Breast epithelium (tissue), 4 donors: ENCODE data around the gene BRD1. TPM values are rescaled to one million over a fixed set of nuclear protein-coding genes. Genes with fewer than 3 reads are reported as not detected.

Experiments used
- DNase-seq, 2 donors: peaks; one replicate each; pipeline ENCODE4 v3.0.0-alpha.2; 2019; ENCODE audit warnings: low spot score in 2 of 2
- H3K27ac ChIP-seq, 2 donors: fragments of 200-600 bp; sonication (generic) in 1 of 2; one replicate each; pipeline ENCODE4 v1.5.1; 2016 to 2019; ENCODE audit warnings: mild to moderate bottlenecking in 1 of 2
- H3K27me3 ChIP-seq, 2 donors: fragments of 200-600 bp; sonication (generic) in 1 of 2; one replicate each; pipeline versions ENCODE4 v1.5.1 to v1.6.0; 2017 to 2019; ENCODE audit warnings: control low read depth in 1 of 2, mild to moderate bottlenecking in 1 of 2
- H3K36me3 ChIP-seq: fragments of 200-600 bp; one replicate; pipeline ENCODE4 v1.5.1; 2019
- H3K4me1 ChIP-seq, 2 donors: fragments of 200-600 bp; sonication (generic); one replicate each; pipeline ENCODE4 v1.5.1; 2016 to 2019; ENCODE audit warnings: control low read depth in 1 of 2
- H3K4me3 ChIP-seq, 3 donors: fragments of 200-600 bp; sonication (generic); 1 replicate in 2 of 3; 2 replicates in 1 of 3; pipeline ENCODE4 v1.5.1; 2016 to 2019; ENCODE audit warnings: mild to moderate bottlenecking in 3 of 3, moderate library complexity in 2 of 3
- H3K9me3 ChIP-seq, 2 donors: fragments of 200-600 bp; sonication (generic) in 1 of 2; one replicate each; pipeline ENCODE4 v1.5.1; 2016 to 2019; ENCODE audit warnings: control low read depth in 1 of 2
- POLR2A ChIP-seq: fragments of 450-650 bp; IDR thresholded peaks from one replicate; pipeline ENCODE4 v1.6.1; 2016; ENCODE audit warnings: antibody characterized with exemption, mild to moderate bottlenecking, moderate library complexity
- POLR2AphosphoS5 ChIP-seq, 3 donors: sonication (generic); formaldehyde crosslinking; IDR thresholded peaks; one replicate each; pipeline ENCODE4 v1.6.1; 2017; ENCODE audit warnings: antibody characterized with exemption in 3 of 3
- intact Hi-C: fragments of 100-400 bp; cut with DNase I; formaldehyde crosslinking; loops from one replicate; pipeline ENCODE4 v1.15.1; 2023; ENCODE audit warnings: low total_unique reads
- total RNA-seq, 3 donors: library from RNA; depleted of rRNA; stranded (reverse); fragments of >200 nt; gene quantifications; one replicate each; pipeline ENCODE4 v1.1.0, GENCODE V29; 2016
- TF ChIP-seq, protein P1 (sequence below), 3 donors: fragments of 450-650 bp; IDR thresholded peaks; one replicate each; pipeline ENCODE4 v1.5.1; 2016 to 2017; ENCODE audit warnings: antibody characterized with exemption in 3 of 3, mild to moderate bottlenecking in 3 of 3, moderate library complexity in 3 of 3

The BRD1 gene
- total RNA-seq, 3 donors from 2014 or later, result 33.4 to 35.1 (median 34.1) TPM

DNA sequence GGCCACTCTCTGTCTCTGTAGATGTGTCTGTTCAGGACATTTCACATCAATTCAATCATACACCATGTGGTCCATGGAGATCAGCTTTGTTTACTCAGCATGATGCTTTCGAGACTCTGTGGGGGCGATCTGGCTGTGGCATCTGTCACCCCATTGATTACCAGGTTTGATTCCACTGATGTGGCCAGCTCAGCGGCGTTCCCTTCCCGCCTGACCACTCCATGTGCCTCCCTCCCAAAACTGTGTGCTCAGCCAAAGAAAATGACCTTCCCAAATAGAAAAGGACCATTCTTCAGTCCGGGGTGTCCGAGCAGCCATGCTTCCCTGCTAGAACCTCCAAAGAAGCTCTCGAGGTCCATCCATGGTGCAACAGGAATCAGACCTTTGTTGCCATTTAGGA lies 89.1 kb downstream of the BRD1 start:
- Histone ChIP-seq H3K27ac (no peak overlapping the region), H3K36me3 (no peaks in the 10 kb centered on the region), H3K4me3 (no peak overlapping the region), H3K27me3 (peaks cover 0 to 46% of the 10 kb centered on the region in 2 donors), H3K4me1 (no peaks in the 10 kb centered on the region), H3K9me3 (peaks cover 0 to 13% of the 10 kb centered on the region in 2 donors)
- TF ChIP-seq, protein P1, sequence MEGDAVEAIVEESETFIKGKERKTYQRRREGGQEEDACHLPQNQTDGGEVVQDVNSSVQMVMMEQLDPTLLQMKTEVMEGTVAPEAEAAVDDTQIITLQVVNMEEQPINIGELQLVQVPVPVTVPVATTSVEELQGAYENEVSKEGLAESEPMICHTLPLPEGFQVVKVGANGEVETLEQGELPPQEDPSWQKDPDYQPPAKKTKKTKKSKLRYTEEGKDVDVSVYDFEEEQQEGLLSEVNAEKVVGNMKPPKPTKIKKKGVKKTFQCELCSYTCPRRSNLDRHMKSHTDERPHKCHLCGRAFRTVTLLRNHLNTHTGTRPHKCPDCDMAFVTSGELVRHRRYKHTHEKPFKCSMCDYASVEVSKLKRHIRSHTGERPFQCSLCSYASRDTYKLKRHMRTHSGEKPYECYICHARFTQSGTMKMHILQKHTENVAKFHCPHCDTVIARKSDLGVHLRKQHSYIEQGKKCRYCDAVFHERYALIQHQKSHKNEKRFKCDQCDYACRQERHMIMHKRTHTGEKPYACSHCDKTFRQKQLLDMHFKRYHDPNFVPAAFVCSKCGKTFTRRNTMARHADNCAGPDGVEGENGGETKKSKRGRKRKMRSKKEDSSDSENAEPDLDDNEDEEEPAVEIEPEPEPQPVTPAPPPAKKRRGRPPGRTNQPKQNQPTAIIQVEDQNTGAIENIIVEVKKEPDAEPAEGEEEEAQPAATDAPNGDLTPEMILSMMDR (IDR thresholded peaks at IDR 0.05), result no peak
- TF ChIP-seq POLR2AphosphoS5 (IDR thresholded peaks at IDR 0.05), result no peak
- no peak for TF ChIP-seq POLR2A
- DNase-seq, result no peak
- intact Hi-C loops, result no loop called here

DNA sequence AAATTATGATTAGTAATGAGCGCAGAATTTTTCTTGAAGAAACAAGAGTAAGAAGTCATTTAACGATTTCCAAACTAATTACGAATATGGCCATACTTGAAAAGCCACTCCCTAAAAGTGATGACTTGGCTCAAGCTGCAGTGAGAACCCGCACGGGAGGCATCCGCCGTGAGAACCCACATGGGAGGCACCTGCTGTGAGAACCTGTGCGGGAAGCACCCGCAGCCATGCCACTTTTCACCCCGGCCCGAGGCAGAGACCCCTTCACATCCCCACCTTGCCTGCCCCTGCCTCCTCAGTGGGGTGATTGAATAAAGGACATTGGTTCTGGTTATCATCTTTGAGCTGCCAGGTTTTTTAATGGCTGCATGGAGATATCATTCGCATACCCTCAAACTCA lies 89.7 kb downstream of the BRD1 start:
- peak in 1 of 2 donors; percentile 33 for DNase-seq
- intact Hi-C loops, result no loop called here
- peaks cover 0 to 47% of the 10 kb centered on the region in 2 donors for H3K27me3 ChIP-seq
- H3K4me3 ChIP-seq, result no peak overlapping the region
- H3K27ac ChIP-seq, result no peak overlapping the region
- peaks cover 0 to 9% of the 10 kb centered on the region in 2 donors for H3K9me3 ChIP-seq
- H3K4me1 ChIP-seq, result no peaks in the 10 kb centered on the region
- no peaks in the 10 kb centered on the region for H3K36me3 ChIP-seq
- TF ChIP-seq, protein P1 (IDR thresholded peaks at IDR 0.05), result no peak
- TF ChIP-seq POLR2AphosphoS5 (IDR thresholded peaks at IDR 0.05) (no peak), POLR2A (no peak)

DNA sequence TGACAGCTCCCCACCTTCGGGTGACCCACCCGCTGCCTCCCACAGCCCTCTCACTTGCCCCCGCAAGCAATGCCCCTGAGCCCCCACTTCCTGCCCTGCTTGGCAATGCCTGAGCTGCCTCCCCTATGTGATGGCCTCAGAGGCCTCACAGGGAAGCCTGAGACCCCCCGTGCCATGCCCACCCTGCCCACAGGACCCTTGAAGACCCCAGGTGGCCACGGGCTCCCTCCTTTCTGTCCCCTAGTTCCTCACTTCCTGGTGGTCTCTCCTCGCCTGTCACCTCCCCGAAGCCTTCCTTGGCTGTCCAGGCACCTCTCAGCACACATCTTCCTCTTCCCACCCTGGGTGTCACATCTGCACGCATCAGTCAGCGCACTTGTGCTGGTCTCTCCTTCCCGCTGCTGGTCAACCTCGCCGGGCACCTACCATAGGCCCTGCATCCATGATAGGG lies 90.5 kb downstream of the BRD1 start:
- H3K9me3 ChIP-seq, result peaks cover 0 to 10% of the 10 kb centered on the region in 2 donors
- intact Hi-C loops, result no loop called here
- H3K4me1 ChIP-seq, result no peaks in the 10 kb centered on the region
- H3K36me3 ChIP-seq, result no peaks in the 10 kb centered on the region
- no peak overlapping the region for H3K27ac ChIP-seq
- TF ChIP-seq POLR2AphosphoS5 (IDR thresholded peaks at IDR 0.05) (no peak), POLR2A (no peak)
- TF ChIP-seq, protein P1 (IDR thresholded peaks at IDR 0.05), result no peak
- DNase-seq, result peak in 1 of 2 donors; percentile 35
- peaks cover 0 to 47% of the 10 kb centered on the region in 2 donors for H3K27me3 ChIP-seq
- H3K4me3 ChIP-seq, result no peak overlapping the region

DNA sequence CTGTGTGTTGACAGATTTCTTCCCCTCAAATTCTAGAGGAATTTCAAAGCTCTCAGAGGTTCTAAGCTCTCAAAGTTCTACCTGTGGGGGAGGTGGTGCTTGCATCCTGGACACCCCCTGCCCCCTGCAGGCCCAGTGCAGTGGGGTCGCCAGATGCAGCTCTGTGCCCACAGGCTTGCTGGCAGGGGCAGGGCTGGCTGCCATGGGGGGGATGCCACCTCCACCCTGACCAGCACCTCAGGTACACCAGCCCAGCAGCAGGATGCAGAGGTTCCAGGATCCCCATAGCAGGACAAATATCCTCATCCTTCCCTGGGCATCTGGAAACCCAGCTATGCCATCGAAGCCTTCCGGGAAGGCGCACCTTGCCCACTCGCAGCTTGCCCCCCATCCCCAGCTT lies 91.1 kb downstream of the BRD1 start:
- peak in 1 of 2 donors; percentile 19 for DNase-seq
- Histone ChIP-seq H3K4me1 (no peaks in the 10 kb centered on the region), H3K4me3 (no peak overlapping the region), H3K9me3 (peaks cover 0 to 15% of the 10 kb centered on the region in 2 donors), H3K36me3 (no peaks in the 10 kb centered on the region), H3K27me3 (peaks cover 0 to 47% of the 10 kb centered on the region in 2 donors), H3K27ac (no peak overlapping the region)
- intact Hi-C loops, result no loop called here
- TF ChIP-seq POLR2A, result no peak
- TF ChIP-seq, protein P1 (IDR thresholded peaks at IDR 0.05), result no peak
- no peak for TF ChIP-seq POLR2AphosphoS5 (IDR thresholded peaks at IDR 0.05)

DNA sequence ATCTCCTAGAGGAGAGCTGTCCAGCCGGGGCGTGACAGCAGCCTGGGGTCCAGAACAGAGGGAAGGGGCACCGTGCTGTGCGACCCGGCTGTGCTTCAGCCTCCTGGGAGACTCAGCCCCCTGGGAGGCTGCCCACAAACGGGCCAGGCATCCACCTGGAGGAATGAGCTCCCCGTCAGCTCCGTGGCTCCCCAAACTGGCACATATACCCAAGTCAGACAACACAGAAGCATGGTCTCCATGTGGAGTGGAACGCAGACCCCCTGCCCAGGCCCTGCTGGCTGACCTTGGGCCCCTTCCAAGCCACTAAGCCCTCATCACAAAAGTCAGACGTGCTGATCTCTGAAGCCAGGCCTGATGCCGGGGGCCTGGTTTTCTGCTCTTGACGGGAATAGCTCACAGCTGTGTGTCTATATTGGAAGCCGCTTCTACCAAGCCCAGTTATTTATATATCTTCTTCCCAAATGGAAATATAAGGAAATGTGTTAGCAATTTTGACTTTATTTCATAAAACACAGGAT lies 91.7 kb downstream of the BRD1 start:
- no peak overlapping the region for H3K4me3 ChIP-seq
- H3K27me3 ChIP-seq, result peaks cover 0 to 52% of the 10 kb centered on the region in 2 donors
- TF ChIP-seq POLR2AphosphoS5 (IDR thresholded peaks at IDR 0.05), result no peak
- TF ChIP-seq, protein P1 (IDR thresholded peaks at IDR 0.05), result no peak
- no peak for TF ChIP-seq POLR2A
- peak in 1 of 2 donors; percentile 36 for DNase-seq
- intact Hi-C loops, result no loop called here
- peaks cover 0 to 15% of the 10 kb centered on the region in 2 donors for H3K9me3 ChIP-seq
- no peaks in the 10 kb centered on the region for H3K36me3 ChIP-seq
- H3K4me1 ChIP-seq, result no peaks in the 10 kb centered on the region
- H3K27ac ChIP-seq, result no peak overlapping the region
